Measurements from ENCODE around the gene LRP1B. TPM values are rescaled to one million over a fixed set of nuclear protein-coding genes. Genes with fewer than 3 reads are reported as not detected.

Gene LRP1B
- polyA plus RNA-seq, 2 of the 4 experiments (the other 2 are of a cell fraction): 0.03 TPM; not detected in 1

DNA sequence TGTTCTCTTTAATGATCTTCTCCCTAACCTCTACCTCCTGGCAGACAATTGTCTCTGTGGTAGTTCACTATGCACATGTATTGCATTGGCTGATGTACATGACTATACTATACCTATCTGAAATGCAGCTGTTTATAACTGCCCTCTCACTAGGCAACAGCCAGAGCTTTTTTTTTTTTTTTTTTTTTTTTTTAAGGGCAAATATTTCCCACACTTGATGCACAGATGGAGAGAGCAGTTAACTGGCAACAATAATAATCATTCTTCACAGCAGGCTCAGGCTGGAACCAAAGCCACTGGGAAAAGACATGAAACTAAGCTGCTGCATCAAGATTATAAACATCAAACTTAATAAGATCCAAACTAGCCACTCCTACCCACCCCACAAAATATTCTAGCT is 707.7 kb downstream of the LRP1B start:
- H3K4me2 ChIP-seq: no peak overlapping the region
- no peak for TF ChIP-seq ZFP36 (IDR thresholded peaks at IDR 0.05; ENCODE audit: borderline replicate concordance, partially characterized antibody)
- no peak for TF ChIP-seq FOXS1 (CRISPR knock-in tag; IDR thresholded peaks at IDR 0.05)
- no peak for TF ChIP-seq SREBF2 (IDR thresholded peaks at IDR 0.05)
- no peak for TF ChIP-seq KDM1A (IDR thresholded peaks at IDR 0.05; ENCODE audit: low read depth)
- ChIA-PET CTCF (no interaction called here), POLR2A (no interaction called here)
- no peak overlapping the region for H3K27ac ChIP-seq
- no peaks in the 10 kb centered on the region for H3K4me1 ChIP-seq
- ATAC-seq: no peak
- no peak for DNase-seq (ENCODE audit: low read depth in 1 of 2, low spot score in 1 of 2)
- no peak for FAIRE-seq
- H3K4me3 ChIP-seq: no peak overlapping the region
- H3K9me3 ChIP-seq: no peaks in the 10 kb centered on the region

DNA sequence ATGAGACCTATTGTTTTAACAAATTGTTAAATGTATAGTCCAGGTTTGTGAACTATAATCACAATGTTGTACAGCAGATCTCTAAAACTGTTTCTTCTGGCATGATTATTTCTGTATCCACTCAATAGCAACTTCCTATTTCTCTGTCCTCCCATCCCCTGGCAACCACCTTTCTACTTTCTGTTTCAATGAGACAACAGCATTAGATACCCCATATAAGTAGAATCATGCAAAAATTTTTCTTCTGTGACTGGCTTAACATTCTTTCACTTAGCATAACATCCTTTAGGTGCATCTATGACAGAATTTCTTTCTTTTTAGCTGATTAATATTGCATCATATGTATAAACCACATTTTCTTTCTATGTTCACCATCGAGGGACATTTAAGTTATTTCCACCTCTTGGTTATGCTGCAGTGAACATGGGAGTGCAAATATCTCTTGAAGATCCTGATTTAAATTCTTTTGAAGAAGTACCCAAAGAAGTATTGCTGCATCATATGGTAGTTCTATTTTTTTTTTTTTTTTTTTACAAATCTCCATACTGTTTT is 713.5 kb downstream of the LRP1B start:
- H3K4me2 ChIP-seq: no peak overlapping the region
- no peak overlapping the region for H3K27ac ChIP-seq
- POLR2A ChIA-PET: no interaction called here
- FAIRE-seq (no peak), DNase-seq (ENCODE audit: low read depth in 1 of 2, low spot score in 1 of 2) (no peak), ATAC-seq (no peak)
- CTCF ChIA-PET: interaction anchor here (1.1 kb wide), 1 partner anchor 11 kb away, joined by 3 read pairs; no protein-coding TSS in a partner anchor
- no peaks in the 10 kb centered on the region for H3K4me1 ChIP-seq
- TF ChIP-seq MAZ (IDR thresholded peaks at IDR 0.05; ENCODE audit: borderline replicate concordance, low read depth, low read length): no peak
- TF ChIP-seq RARB (CRISPR knock-in tag; IDR thresholded peaks at IDR 0.05): no peak
- no peak for TF ChIP-seq KDM5A (IDR thresholded peaks at IDR 0.05)
- TF ChIP-seq SREBF2 (IDR thresholded peaks at IDR 0.05): no peak
- no peak for TF ChIP-seq CEBPB (IDR thresholded peaks at IDR 0.05)
- no peak for TF ChIP-seq HEYL (CRISPR knock-in tag; IDR thresholded peaks at IDR 0.05)
- TF ChIP-seq HOXB13 (CRISPR knock-in tag; IDR thresholded peaks at IDR 0.05; ENCODE audit: low read depth): no peak
- H3K9me3 ChIP-seq: no peaks in the 10 kb centered on the region
- H3K4me3 ChIP-seq: no peak overlapping the region
- 14% methylated on average over 1 of the region's 1 CpG for WGBS (ENCODE audit: missing lambda C conversion rate)

DNA sequence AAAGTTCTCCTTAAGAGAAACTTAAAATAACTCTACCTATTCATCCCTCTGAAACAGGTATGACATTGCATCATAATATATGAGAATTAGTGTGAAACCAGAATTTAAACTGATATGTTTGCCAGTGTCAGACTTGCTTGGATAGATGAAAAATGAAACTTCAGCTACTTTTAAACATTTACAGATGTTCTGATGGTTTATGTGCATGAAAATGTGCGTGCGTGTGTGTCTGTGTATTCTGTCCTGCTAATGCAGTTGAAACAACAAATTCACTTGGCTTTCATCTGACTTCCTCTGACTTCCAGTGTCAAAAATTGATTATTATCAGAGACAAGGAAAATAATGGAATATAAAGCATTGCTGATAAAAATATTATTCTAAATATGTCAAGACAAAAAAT is 719.4 kb downstream of the LRP1B start:
- DNase-seq (ENCODE audit: low read depth in 1 of 2, low spot score in 1 of 2): no peak
- ChIA-PET POLR2A (no interaction called here), CTCF (no interaction called here)
- Histone ChIP-seq H3K9me3 (no peaks in the 10 kb centered on the region), H3K27ac (no peak overlapping the region), H3K4me3 (no peak overlapping the region), H3K4me1 (no peaks in the 10 kb centered on the region), H3K4me2 (no peak overlapping the region)
- no peak for ATAC-seq
- TF ChIP-seq, protein P1, sequence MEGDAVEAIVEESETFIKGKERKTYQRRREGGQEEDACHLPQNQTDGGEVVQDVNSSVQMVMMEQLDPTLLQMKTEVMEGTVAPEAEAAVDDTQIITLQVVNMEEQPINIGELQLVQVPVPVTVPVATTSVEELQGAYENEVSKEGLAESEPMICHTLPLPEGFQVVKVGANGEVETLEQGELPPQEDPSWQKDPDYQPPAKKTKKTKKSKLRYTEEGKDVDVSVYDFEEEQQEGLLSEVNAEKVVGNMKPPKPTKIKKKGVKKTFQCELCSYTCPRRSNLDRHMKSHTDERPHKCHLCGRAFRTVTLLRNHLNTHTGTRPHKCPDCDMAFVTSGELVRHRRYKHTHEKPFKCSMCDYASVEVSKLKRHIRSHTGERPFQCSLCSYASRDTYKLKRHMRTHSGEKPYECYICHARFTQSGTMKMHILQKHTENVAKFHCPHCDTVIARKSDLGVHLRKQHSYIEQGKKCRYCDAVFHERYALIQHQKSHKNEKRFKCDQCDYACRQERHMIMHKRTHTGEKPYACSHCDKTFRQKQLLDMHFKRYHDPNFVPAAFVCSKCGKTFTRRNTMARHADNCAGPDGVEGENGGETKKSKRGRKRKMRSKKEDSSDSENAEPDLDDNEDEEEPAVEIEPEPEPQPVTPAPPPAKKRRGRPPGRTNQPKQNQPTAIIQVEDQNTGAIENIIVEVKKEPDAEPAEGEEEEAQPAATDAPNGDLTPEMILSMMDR (IDR thresholded peaks at IDR 0.05): no peak
- TF ChIP-seq HOXB13 (CRISPR knock-in tag; IDR thresholded peaks at IDR 0.05; ENCODE audit: low read depth) (no peak), HOXA7 (CRISPR knock-in tag; IDR thresholded peaks at IDR 0.05) (no peak), HDAC2 (IDR thresholded peaks at IDR 0.05) (no peak), NFE2L2 (conservative IDR thresholded peaks at IDR 0.05; ENCODE audit: low read length) (no peak), EHMT2 (IDR thresholded peaks at IDR 0.05; ENCODE audit: low read depth) (no peak), FOSB (CRISPR knock-in tag; IDR thresholded peaks at IDR 0.05) (no peak), NR3C1 (IDR thresholded peaks at IDR 0.05) (no peak), ZNF302 (CRISPR knock-in tag; IDR thresholded peaks at IDR 0.05) (no peak), MAZ (IDR thresholded peaks at IDR 0.05; ENCODE audit: borderline replicate concordance, low read depth, low read length) (no peak), KDM5A (IDR thresholded peaks at IDR 0.05) (no peak)
- TF ChIP-seq, protein P2, sequence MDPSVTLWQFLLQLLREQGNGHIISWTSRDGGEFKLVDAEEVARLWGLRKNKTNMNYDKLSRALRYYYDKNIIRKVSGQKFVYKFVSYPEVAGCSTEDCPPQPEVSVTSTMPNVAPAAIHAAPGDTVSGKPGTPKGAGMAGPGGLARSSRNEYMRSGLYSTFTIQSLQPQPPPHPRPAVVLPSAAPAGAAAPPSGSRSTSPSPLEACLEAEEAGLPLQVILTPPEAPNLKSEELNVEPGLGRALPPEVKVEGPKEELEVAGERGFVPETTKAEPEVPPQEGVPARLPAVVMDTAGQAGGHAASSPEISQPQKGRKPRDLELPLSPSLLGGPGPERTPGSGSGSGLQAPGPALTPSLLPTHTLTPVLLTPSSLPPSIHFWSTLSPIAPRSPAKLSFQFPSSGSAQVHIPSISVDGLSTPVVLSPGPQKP (IDR thresholded peaks at IDR 0.05; ENCODE audit: low read depth, low read length): no peak
- 73% methylated on average over 2 of the region's 2 CpGs for WGBS (ENCODE audit: missing lambda C conversion rate)
- FAIRE-seq: no peak

DNA sequence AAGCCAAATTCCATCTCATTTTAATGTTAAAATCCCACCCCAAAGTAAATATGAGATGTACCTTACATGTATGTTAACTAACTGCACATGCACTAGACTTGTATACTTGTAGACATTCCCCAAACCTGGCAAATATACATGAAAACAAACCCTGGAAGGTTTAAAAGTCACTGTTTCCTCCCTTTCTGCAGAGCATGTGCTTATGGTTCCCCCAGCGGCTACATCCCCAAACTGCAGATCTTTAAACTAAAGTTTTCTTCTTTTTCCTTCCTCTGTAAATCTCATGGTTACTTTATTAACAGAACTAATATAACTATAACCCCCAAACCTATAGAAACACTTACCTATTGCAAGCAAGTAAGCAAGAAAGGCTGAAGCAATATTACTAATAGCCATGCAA is 731.5 kb downstream of the LRP1B start:
- Histone ChIP-seq H3K4me2 (no peak overlapping the region), H3K27ac (no peak overlapping the region), H3K4me1 (no peaks in the 10 kb centered on the region), H3K4me3 (no peak overlapping the region), H3K9me3 (no peaks in the 10 kb centered on the region)
- DNase-seq (ENCODE audit: low read depth in 1 of 2, low spot score in 1 of 2): peak; percentile 5 to 36
- 12% methylated on average over 1 of the region's 1 CpG for WGBS (ENCODE audit: missing lambda C conversion rate)
- ChIA-PET POLR2A (no interaction called here), CTCF (no interaction called here)
- FAIRE-seq: no peak
- ATAC-seq: peak in 1 of 2 experiments; percentile 66; a peak in 3 of 6 replicates
- TF ChIP-seq, protein P1 (IDR thresholded peaks at IDR 0.05): peak; percentile 44; the same call in 2 of the 3 replicates
- no peak for TF ChIP-seq CHD2 (IDR thresholded peaks at IDR 0.05; ENCODE audit: low read length, partially characterized antibody)
- no peak for TF ChIP-seq SREBF2 (IDR thresholded peaks at IDR 0.05)
- TF ChIP-seq RCOR1 (IDR thresholded peaks at IDR 0.05; ENCODE audit: low read depth, low read length): no peak
- peak; percentile 58 to 60 for TF ChIP-seq RAD21 (conservative IDR thresholded peaks at IDR 0.05 in 1 of 2, IDR thresholded peaks at IDR 0.05 in 1 of 2)
- peak; percentile 33; the same call in 2 of the 3 replicates for TF ChIP-seq SMC3 (IDR thresholded peaks at IDR 0.05)
- no peak for TF ChIP-seq JUN (IDR thresholded peaks at IDR 0.05)

Data from A549 (cell line).